Measurements from ENCODE around the gene DLG5. TPM values are rescaled to one million over a fixed set of nuclear protein-coding genes. Genes with fewer than 3 reads are reported as not detected.

Gene DLG5
- total RNA-seq, 1 donor from 2014 or later: 64.5 TPM

DNA sequence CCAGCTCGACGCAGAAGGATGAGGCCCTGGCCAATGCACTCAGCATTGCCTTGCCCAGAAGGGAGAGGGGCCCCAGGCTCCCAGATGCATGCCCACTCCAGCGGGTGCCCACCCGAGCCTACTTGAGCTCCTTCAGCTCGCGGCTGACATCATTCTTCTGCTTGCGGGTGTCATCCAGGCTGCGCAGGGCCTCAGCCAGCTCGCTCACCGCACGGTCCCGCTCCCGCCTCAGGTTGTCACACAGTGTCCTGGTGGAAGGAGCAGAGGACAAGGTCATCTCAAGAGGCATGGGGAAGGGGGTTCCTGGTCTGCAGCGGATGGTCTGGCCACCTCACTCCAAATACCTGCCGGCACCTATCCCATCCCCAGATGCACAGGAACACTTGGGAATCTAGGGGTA lies 92.8 kb downstream of the DLG5 start:
- DNase-seq (ENCODE audit: low spot score): no peak
- Mint-ChIP-seq H3K9me3 (ENCODE audit: unreplicated experiment) (no peaks in the 10 kb centered on the region), H3K36me3 (ENCODE audit: low read depth, unreplicated experiment) (peaks cover 40% of the 10 kb centered on the region), H3K27me3 (ENCODE audit: unreplicated experiment) (peaks cover 13% of the 10 kb centered on the region), H3K4me1 (ENCODE audit: unreplicated experiment) (peaks cover 6% of the 10 kb centered on the region), H3K4me3 (ENCODE audit: unreplicated experiment) (no peak overlapping the region), H3K27ac (ENCODE audit: unreplicated experiment) (no peak overlapping the region)
- TF ChIP-seq, protein P1, sequence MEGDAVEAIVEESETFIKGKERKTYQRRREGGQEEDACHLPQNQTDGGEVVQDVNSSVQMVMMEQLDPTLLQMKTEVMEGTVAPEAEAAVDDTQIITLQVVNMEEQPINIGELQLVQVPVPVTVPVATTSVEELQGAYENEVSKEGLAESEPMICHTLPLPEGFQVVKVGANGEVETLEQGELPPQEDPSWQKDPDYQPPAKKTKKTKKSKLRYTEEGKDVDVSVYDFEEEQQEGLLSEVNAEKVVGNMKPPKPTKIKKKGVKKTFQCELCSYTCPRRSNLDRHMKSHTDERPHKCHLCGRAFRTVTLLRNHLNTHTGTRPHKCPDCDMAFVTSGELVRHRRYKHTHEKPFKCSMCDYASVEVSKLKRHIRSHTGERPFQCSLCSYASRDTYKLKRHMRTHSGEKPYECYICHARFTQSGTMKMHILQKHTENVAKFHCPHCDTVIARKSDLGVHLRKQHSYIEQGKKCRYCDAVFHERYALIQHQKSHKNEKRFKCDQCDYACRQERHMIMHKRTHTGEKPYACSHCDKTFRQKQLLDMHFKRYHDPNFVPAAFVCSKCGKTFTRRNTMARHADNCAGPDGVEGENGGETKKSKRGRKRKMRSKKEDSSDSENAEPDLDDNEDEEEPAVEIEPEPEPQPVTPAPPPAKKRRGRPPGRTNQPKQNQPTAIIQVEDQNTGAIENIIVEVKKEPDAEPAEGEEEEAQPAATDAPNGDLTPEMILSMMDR (IDR thresholded peaks at IDR 0.05; ENCODE audit: unreplicated experiment): no peak

DNA sequence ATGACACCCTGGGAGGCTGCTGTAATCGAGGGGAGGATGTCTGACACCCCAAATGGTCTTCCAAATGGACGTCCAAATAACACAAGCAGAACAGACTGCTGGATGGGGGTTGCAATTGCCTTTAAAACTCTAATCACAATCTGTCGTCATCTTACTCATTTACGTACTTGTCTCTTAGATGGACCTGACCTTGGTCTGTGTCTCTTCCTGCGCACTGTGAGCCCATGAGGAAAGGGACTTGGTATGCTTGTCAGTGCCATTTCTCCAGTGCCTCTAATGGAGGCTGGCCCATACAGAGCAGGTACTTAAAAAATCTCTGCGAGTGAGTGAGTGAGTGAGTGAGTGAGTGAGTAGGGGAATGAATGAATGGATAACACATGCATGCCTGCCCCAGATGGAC lies 93.3 kb downstream of the DLG5 start:
- no peak for DNase-seq (ENCODE audit: low spot score)
- H3K36me3 Mint-ChIP-seq (ENCODE audit: low read depth, unreplicated experiment): peaks cover 45% of the 10 kb centered on the region
- H3K4me1 Mint-ChIP-seq (ENCODE audit: unreplicated experiment): peaks cover 6% of the 10 kb centered on the region
- peaks cover 13% of the 10 kb centered on the region for H3K27me3 Mint-ChIP-seq (ENCODE audit: unreplicated experiment)
- H3K9me3 Mint-ChIP-seq (ENCODE audit: unreplicated experiment): no peaks in the 10 kb centered on the region
- TF ChIP-seq, protein P1 (IDR thresholded peaks at IDR 0.05; ENCODE audit: unreplicated experiment): no peak
- no peak overlapping the region for H3K27ac Mint-ChIP-seq (ENCODE audit: unreplicated experiment)
- no peak overlapping the region for H3K4me3 Mint-ChIP-seq (ENCODE audit: unreplicated experiment)

DNA sequence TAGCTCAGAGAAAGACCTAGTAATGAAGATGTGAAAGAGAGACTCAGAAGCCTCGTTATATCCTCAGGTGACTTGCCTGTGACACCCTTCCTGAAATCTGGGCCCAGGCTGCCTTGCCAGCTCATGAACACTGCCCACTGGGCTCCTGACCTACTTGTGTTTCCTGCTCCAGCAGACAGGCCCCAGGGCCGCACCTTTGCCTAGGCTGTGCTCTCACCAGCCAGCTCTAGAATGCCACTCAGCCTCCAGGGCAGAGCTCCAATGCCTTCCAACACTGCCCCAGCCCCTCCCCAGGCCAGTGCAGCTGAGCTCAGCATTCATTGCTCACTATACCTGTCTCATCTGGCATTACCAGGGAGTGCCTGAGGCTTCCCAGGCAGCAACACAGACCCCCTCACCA lies 94.3 kb downstream of the DLG5 start:
- peaks cover 45% of the 10 kb centered on the region for H3K36me3 Mint-ChIP-seq (ENCODE audit: low read depth, unreplicated experiment)

GRCh38 chr10:77829356-77829755 lies 97.2 kb downstream of the DLG5 start:
- Mint-ChIP-seq H3K4me1 (ENCODE audit: unreplicated experiment) (no peaks in the 10 kb centered on the region), H3K27ac (ENCODE audit: unreplicated experiment) (no peak overlapping the region), H3K4me3 (ENCODE audit: unreplicated experiment) (no peak overlapping the region), H3K36me3 (ENCODE audit: low read depth, unreplicated experiment) (peaks cover 41% of the 10 kb centered on the region), H3K27me3 (ENCODE audit: unreplicated experiment) (peaks cover 5% of the 10 kb centered on the region), H3K9me3 (ENCODE audit: unreplicated experiment) (no peaks in the 10 kb centered on the region)
- TF ChIP-seq, protein P1 (IDR thresholded peaks at IDR 0.05; ENCODE audit: unreplicated experiment): no peak
- DNase-seq (ENCODE audit: low spot score): no peak

More for the DNA sequence above, 94.3 kb downstream of the DLG5 start:
- no peak overlapping the region for H3K4me3 Mint-ChIP-seq (ENCODE audit: unreplicated experiment)
- DNase-seq (ENCODE audit: low spot score): no peak
- H3K4me1 Mint-ChIP-seq (ENCODE audit: unreplicated experiment): peaks cover 6% of the 10 kb centered on the region
- TF ChIP-seq, protein P1 (IDR thresholded peaks at IDR 0.05; ENCODE audit: unreplicated experiment): no peak
- no peak overlapping the region for H3K27ac Mint-ChIP-seq (ENCODE audit: unreplicated experiment)
- no peaks in the 10 kb centered on the region for H3K9me3 Mint-ChIP-seq (ENCODE audit: unreplicated experiment)
- peaks cover 13% of the 10 kb centered on the region for H3K27me3 Mint-ChIP-seq (ENCODE audit: unreplicated experiment)

GRCh38 chr10:77828377-77828776 lies 98.2 kb downstream of the DLG5 start:
- TF ChIP-seq, protein P1 (IDR thresholded peaks at IDR 0.05; ENCODE audit: unreplicated experiment): no peak
- peaks cover 41% of the 10 kb centered on the region for H3K36me3 Mint-ChIP-seq (ENCODE audit: low read depth, unreplicated experiment)
- no peak overlapping the region for H3K4me3 Mint-ChIP-seq (ENCODE audit: unreplicated experiment)
- H3K9me3 Mint-ChIP-seq (ENCODE audit: unreplicated experiment): no peaks in the 10 kb centered on the region
- H3K27ac Mint-ChIP-seq (ENCODE audit: unreplicated experiment): no peak overlapping the region
- peaks cover 5% of the 10 kb centered on the region for H3K27me3 Mint-ChIP-seq (ENCODE audit: unreplicated experiment)
- no peaks in the 10 kb centered on the region for H3K4me1 Mint-ChIP-seq (ENCODE audit: unreplicated experiment)
- no peak for DNase-seq (ENCODE audit: low spot score)

All from endothelial cell (in vitro differentiated cells).